Glomerular visceral epithelial cell (primary cell): ENCODE measurements around the gene PTMS.

Experiments
- DNase-seq: peaks from one replicate; pipeline ENCODE4 v3.0.0-alpha.2; 2016; ENCODE audit errors: extremely low spot score

The PTMS gene

GRCh38 chr12:6752167-6752920 is 13.8 kb upstream of the PTMS start:
- DNase-seq, result peak; percentile 41

GRCh38 chr12:6752921-6753771 is 13.0 kb upstream of the PTMS start, which contains the start of gene MLF2:
TSS of gene MLF2 (minus strand) at chr12:6753141. CDS start at chr12:6752334, 807 bp downstream.
- peak; percentile 99 for DNase-seq

- no peak for DNase-seq
Observed at GRCh38 chr12:6753772-6754356, 12.3 kb upstream of the PTMS start.

DNA sequence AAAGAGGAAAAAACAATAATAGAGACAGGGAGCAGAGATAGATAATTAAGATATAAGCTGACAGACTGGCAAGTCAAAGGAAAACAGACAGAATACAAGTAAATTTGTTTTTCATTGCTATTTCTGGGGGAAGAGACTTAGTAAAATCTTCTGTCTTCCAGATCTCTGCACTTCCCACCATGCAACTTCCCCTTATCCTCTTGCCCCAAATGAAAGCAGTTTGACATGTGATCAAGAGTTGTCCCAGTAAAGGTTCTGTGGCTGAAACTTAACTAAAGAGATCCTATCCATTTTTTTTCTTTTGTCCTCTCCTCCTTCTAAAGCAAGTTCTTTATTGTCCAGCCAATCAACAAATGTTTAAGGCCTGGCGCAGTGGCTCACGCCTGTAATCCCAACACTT is 11.8 kb upstream of the PTMS start:
- DNase-seq, result no peak

- no peak for DNase-seq
Observed at GRCh38 chr12:6757028-6757690, 9.0 kb upstream of the PTMS start.

DNA sequence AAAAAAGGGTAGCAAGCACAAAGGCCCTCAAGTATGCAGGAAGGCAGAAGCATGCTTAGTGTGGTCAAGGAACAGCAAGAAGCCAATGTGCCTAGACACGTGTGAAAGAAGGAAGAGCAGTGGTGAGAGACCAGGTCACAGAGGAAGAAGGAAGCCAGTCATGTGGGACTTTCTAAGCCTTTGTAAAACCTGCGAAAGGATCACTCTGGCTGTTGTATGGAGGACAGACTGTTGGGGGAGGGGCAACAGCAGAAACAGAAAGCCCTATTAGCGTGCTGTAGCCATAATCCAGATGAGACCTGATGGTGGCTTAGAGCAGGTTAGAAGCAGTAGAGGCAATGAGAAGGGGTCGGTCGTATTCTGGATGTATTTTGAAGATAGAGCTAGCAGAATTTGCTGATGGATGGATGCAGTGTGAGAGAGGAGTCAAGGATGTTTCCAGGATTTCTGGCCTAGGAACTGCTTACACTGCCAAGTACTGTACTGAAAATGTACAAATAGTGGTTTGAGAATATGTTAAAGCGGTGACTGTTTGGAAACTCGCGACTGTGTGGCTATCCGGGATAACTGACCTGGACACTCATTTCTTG is 7.6 kb upstream of the PTMS start:
- DNase-seq, result no peak

DNA sequence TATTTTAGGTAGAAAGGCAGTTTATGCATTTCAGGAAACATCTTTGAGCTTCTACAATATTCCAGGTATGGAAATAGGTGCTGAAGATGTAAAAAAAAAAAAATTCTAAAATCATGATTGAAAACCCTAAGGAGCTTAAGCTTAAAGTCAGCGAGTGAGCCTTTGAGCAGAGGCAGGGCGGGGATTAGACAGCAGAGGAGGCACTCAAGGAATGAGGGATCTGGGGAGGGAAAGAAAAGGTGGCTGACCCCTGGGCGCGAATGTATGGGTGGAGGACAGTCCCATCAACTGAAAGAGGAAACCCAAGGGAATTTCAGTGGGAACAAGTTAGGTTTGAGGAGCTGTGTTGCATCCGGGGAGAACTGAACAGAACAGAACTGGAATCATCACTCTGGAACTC is 6.4 kb upstream of the PTMS start:
- DNase-seq, result no peak

- no peak for DNase-seq
Observed at GRCh38 chr12:6763380-6763779, 2.8 kb upstream of the PTMS start.

- DNase-seq, result peak; percentile 99
Observed at GRCh38 chr12:6764011-6764828, 1.9 kb upstream of the PTMS start.

DNA sequence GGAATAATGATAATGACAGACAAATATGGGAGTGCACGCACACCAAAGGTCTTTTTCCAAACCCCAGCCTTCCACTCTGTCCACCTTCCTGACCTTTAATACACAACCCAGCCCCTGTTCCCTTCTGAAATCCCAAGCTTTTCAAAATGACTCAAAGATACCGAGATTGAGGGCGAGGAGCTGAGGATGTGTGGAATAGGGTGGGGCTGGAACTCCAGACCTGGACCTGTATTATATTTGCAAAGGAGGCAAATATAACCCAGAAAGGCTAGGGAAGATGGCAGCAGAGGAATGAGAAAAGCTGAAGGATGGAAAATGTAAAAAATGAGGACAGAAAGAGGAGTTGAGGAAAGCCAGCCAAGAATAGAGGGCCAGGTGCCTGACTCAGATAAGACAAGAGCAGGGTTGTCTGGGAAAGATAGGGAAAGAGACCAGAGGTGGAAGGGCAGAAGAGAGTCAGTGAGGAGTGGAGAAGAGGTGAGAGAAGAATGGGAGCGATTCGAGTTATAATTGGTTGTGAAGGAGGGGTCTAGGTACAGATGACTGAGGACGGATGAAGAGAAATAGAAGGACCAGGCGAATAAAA is 1.0 kb upstream of the PTMS start:
- no peak for DNase-seq

DNA sequence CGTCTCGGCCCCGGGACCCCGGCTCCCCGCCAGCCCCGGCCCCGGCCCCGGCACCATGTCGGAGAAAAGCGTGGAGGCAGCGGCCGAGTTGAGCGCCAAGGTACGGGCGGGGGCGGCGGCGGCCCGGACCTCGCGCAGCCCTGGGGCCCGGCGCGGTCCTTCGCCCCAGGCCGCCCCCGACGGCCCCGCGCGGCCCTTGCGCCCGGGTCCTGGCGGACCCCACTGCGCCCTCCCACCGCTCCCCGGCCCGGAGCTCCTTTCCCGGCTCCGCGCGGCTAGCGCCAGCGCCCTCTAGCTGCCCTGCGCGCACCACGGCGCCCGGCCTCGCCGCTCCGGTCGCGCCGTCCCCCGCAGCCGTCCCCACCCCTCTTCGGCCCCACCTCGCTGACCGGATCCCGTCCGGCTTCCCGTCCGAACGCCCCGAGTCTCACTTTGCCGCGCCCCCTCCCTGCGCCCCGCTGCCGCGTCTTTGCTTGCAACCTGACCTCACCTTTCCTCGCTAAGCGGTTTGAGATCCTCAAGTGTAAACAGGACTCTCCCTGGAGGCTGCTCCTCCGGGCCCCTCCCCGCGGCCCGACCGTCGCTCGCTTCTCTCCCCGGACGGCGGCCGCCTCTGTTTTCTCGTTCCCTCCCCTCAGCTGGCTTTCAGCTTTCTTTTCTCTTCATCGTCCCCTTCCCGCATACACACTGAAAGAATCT is 637 bp downstream of the PTMS start:
- DNase-seq, result peak; percentile 74

GRCh38 chr12:6767353-6768319 is 1.5 kb downstream of the PTMS start:
- no peak for DNase-seq

DNA sequence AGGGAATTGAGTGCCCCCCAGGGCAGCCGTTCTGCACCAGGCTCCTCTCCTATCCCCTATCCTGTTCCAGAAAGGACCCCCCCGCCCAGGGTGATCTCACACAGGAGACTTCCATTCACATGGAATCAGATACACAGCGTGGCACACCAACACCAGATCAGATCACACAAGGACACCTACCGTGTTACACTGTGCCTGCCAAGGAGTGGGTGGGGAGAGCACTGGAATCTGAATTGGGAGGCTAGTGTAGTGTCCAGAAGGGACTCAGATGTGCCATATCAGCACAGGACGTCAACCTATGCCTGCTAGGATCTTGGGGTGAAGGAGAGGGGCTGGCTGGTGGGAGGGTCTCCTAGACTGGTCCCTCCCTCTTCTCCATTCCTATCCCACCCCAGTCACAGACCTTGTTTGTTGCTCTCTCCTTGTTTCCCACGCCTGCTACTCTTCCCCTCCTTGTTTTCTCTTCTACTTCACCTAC is 2.3 kb downstream of the PTMS start:
- no peak for DNase-seq

DNA sequence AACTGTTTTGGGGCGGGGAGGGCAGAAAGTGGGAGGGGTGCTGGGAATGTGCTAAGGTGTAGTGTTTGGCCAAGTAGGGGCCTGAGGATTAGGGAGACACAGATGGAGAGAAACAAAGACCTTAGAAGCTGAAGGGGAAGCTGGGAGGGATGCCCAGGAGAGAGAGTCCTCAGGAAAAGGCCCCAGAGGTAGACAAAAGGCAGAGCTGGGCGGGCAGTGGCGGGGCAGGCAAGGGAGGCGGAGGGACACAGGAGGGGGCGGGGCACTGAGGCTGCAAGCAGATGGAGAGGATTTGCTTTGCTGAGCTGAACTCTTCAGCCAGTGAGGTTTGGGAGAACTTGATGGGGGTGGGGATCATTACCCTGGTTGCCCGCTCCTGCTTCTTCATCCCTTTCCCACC is 2.8 kb downstream of the PTMS start:
- no peak for DNase-seq

DNA sequence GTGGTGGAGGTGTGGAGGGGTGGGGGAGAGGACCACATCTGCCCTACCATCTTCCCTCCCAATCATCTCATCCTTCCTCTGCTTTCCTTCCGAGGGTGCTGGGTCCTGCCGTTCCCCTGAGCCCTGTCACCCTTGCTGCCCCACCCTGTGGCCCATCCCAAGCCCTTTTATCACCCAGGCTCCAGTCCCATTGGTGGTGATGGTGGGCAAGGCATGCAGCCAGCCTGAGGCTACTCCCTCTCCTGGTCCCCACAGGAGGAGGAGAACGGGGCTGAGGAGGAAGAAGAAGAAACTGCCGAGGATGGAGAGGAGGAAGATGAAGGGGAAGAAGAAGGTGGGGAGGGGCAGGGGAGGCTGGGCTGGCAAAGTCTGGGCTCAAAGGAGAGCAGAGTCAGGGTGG is 3.5 kb downstream of the PTMS start:
- no peak for DNase-seq

DNA sequence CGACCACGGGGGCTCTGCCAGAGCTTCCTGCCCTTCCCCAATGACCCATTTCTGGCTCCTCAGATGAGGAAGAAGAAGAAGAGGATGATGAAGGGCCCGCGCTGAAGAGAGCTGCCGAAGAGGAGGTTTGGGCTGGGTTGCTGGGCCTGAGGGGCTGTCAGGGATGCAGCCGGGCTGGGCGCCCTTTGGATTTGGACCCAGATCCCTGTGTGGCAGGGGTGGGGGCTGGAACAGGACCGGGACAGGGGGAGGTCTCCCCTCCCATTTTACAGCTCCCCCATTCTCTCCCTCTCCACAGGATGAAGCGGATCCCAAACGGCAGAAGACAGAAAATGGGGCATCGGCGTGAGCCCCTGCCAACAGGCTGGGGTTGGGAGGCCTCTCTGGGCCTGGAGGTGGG is 3.9 kb downstream of the PTMS start:
- no peak for DNase-seq

DNA sequence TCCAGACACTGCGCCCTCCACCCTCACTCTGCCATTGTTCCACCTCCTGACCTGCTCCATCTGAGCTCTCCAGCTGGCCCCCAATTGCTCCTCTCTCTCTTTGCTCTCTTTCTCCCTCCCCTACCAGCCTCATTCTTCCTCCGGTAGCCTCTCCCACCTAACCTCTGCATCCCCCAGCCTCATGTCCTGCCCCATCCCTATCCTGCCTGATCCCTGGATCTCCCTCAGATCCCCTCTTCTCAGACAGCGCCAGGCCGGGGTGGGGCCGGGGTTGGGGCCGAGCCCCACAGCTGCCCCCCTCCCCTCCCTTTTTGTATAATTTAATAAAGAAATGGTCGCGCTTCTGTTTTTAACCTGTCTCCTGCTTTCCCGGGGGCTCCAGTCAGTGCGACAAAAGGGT is 4.4 kb downstream of the PTMS start:
- DNase-seq, result no peak

DNA sequence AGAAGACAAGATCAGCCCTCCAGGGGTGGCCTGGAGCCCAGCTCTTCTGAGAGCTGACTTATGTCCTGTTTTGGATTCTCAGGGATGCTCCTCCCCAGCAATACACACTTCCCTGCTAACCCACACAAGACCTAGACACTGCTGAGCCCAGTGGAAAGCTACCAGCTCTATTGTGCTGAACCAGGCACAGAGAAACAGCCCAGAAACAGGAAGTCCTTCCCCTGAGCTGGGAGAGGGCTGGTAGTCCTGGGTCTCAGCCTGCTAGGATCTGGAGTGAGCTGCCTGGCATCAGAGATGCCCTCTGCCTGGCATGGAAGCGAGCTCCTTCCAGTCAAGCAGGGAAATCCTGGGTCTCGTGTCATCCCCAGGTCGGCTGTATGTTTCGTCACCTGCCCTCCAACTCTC is 4.9 kb downstream of the PTMS start:
- DNase-seq, result no peak
